OCI-LY3 (cell line): ENCODE results near the gene FCHO1.

ENCODE experiments used
- CTCF ChIP-seq: fragments of 200-600, 300-600 bp; sonication (generic); IDR thresholded peaks from 2 replicates; pipeline ENCODE4 v1.5.1; 2014; ENCODE audit warnings: antibody characterized with exemption, low read length, low read depth
- EZH2phosphoT487 ChIP-seq: fragments of 200-600 bp; shearing (Covaris generic); IDR thresholded peaks from 2 replicates; pipeline ENCODE4 v1.6.1; 2018; ENCODE audit warnings: antibody characterized with exemption, mixed run types, low read depth

- TF ChIP-seq CTCF (no peak), EZH2phosphoT487 (no peak)
Measured at GRCh38 chr19:17724655-17725054, 26.6 kb upstream of the FCHO1 start.
